Ishikawa (cell line): ENCODE data around the gene RELN.

Source experiments
- EGR1 ChIP-seq: IDR thresholded peaks from 2 replicates; pipeline ENCODE4 v1.6.1; 2012
- EP300 ChIP-seq: IDR thresholded peaks from 2 replicates; pipeline ENCODE4 v1.6.1; 2012; ENCODE audit warnings: borderline replicate concordance
- FOXM1 ChIP-seq: IDR thresholded peaks from 2 replicates; pipeline ENCODE4 v1.6.1; 2012; ENCODE audit warnings: low read depth, borderline replicate concordance
- MAX ChIP-seq: IDR thresholded peaks from 2 replicates; pipeline ENCODE4 v1.6.1; 2012
- REST ChIP-seq: IDR thresholded peaks from 2 replicates; pipeline ENCODE4 v1.6.1; 2012; ENCODE audit warnings: low read depth, mild to moderate bottlenecking
- TCF12 ChIP-seq: IDR thresholded peaks from 2 replicates; pipeline ENCODE4 v1.6.1; 2012; ENCODE audit warnings: low read depth
- YY1 ChIP-seq: IDR thresholded peaks from 2 replicates; pipeline ENCODE4 v1.6.1; 2012; ENCODE audit warnings: low read depth
- ZBTB7A ChIP-seq: IDR thresholded peaks from 2 replicates; pipeline ENCODE4 v1.6.1; 2012; ENCODE audit warnings: low read depth

GRCh38 chr7:103866919-103867318 lies 122.5 kb downstream of the RELN start:
- TF ChIP-seq MAX (no peak), TCF12 (no peak), ZBTB7A (no peak), REST (no peak), FOXM1 (no peak), EGR1 (no peak), YY1 (no peak), EP300 (no peak)
